ENCODE measurements around the gene CCDC197.

Gene CCDC197

DNA sequence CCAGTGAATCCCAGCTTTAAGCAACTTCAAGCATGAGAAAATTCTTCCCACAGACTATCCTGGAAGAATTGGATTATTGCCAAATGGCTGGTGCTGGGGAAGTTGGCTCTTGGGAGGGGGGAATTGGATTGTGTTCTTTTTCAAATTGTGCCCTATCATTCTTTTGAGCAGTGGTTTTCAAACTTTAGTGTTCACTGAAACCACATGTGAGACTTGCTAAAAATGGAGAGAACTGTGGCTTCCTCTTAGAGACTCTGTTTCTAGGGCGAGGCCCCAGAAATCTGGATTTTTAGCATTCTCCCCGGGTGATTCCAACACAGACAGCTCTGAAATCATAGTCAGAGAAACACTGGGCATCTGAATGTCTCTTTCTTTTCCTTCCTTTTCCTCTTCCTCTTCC is 14.7 kb downstream of the CCDC197 start:
- TF ChIP-seq, protein P1, sequence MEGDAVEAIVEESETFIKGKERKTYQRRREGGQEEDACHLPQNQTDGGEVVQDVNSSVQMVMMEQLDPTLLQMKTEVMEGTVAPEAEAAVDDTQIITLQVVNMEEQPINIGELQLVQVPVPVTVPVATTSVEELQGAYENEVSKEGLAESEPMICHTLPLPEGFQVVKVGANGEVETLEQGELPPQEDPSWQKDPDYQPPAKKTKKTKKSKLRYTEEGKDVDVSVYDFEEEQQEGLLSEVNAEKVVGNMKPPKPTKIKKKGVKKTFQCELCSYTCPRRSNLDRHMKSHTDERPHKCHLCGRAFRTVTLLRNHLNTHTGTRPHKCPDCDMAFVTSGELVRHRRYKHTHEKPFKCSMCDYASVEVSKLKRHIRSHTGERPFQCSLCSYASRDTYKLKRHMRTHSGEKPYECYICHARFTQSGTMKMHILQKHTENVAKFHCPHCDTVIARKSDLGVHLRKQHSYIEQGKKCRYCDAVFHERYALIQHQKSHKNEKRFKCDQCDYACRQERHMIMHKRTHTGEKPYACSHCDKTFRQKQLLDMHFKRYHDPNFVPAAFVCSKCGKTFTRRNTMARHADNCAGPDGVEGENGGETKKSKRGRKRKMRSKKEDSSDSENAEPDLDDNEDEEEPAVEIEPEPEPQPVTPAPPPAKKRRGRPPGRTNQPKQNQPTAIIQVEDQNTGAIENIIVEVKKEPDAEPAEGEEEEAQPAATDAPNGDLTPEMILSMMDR (IDR thresholded peaks at IDR 0.05; ENCODE audit: low read depth, low read length), result no peak
- TF ChIP-seq MYC (IDR thresholded peaks at IDR 0.05; ENCODE audit: low read depth, low read length) (no peak), POLR2A (IDR thresholded peaks at IDR 0.05; ENCODE audit: extremely low read depth, insufficient read length) (no peak)
- TF ChIP-seq, protein P2, sequence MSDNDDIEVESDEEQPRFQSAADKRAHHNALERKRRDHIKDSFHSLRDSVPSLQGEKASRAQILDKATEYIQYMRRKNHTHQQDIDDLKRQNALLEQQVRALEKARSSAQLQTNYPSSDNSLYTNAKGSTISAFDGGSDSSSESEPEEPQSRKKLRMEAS (IDR thresholded peaks at IDR 0.05; ENCODE audit: low read depth, low read length), result no peak
- no peak for DNase-seq (ENCODE audit: low read depth)

DNA sequence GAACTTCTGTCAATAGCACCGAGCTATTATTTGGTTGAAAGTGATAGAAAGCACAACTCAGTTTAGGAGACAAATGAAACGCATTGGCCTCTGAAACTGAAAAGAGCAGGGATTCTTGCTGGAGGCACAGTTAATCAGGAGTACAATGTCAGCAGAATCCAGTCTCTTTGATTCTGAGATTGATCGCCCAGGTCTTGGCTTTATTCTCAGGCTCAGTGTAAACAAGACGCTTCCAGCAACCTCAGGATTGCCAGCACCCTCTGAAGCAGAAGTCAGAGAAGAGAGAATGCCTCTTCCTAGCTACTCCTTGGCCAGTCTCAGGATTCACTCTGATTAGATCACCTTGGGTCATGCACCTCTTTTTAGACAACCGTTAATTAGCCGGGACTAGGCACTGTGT is 17.3 kb downstream of the CCDC197 start:
- TF ChIP-seq POLR2A (IDR thresholded peaks at IDR 0.05; ENCODE audit: extremely low read depth, insufficient read length), result no peak
- TF ChIP-seq, protein P2 (IDR thresholded peaks at IDR 0.05; ENCODE audit: low read depth, low read length), result no peak
- TF ChIP-seq, protein P1 (IDR thresholded peaks at IDR 0.05; ENCODE audit: low read depth, low read length), result no peak
- no peak for TF ChIP-seq MYC (IDR thresholded peaks at IDR 0.05; ENCODE audit: low read depth, low read length)
- no peak overlapping the region for H3K4me3 ChIP-seq (ENCODE audit: low read depth, low read length)
- no peak for DNase-seq (ENCODE audit: low read depth)

More for the DNA sequence above, 14.7 kb downstream of the CCDC197 start:
- no peak overlapping the region for H3K4me3 ChIP-seq (ENCODE audit: low read depth, low read length)

DNA sequence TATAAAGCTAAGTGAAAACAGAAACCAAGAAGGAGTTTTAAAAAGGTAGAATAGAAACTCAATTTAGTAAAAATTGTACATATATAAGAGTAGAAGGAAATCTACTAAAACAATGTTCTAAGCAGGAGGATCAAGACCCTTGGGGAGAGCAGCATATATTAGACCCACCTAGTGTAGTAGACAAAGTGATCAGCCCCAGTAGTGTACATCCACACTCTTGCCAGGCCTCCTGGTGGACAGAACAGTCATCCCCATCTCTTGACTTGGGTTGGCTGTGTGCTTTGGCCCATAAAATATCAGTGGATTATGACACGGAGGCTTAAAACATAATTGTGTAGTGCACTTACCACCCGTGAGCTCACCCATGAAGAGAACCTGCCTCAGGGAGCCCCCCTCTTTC is 18.1 kb downstream of the CCDC197 start:
- DNase-seq (ENCODE audit: low read depth), result no peak
- TF ChIP-seq, protein P1 (IDR thresholded peaks at IDR 0.05; ENCODE audit: low read depth, low read length), result no peak
- no peak for TF ChIP-seq POLR2A (IDR thresholded peaks at IDR 0.05; ENCODE audit: extremely low read depth, insufficient read length)
- TF ChIP-seq, protein P2 (IDR thresholded peaks at IDR 0.05; ENCODE audit: low read depth, low read length), result no peak
- no peak for TF ChIP-seq MYC (IDR thresholded peaks at IDR 0.05; ENCODE audit: low read depth, low read length)
- no peak overlapping the region for H3K4me3 ChIP-seq (ENCODE audit: low read depth, low read length)

DNA sequence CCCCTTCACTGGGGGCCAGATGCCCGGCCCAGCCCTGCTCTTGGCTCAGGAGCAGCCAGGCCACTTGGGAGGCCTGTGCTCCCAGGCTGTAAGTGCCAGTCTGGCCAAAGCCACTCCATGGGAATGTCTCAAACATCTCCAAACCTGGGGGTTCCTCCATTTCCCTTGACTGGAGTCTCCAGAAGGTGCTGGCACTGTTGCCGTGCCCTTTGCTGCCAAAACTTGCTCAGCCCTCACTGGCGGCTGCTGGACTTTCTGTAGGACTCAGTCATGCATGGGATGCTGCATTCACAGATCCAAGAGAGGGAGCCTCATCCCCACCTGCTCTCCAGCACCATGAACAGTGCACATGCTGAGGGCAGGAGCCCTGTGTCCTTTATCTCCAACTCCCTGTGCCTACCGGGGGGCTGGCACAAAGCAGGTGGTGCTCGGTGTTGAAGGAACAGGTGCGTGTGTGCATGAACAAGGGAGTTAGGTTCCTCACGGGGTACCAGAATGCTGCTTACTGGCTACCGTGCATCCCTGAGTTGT is 19.4 kb downstream of the CCDC197 start:
- no peak for DNase-seq (ENCODE audit: low read depth)
- H3K4me3 ChIP-seq (ENCODE audit: low read depth, low read length), result no peak overlapping the region
- TF ChIP-seq, protein P2 (IDR thresholded peaks at IDR 0.05; ENCODE audit: low read depth, low read length), result no peak
- TF ChIP-seq POLR2A (IDR thresholded peaks at IDR 0.05; ENCODE audit: extremely low read depth, insufficient read length) (no peak), MYC (IDR thresholded peaks at IDR 0.05; ENCODE audit: low read depth, low read length) (no peak)
- TF ChIP-seq, protein P1 (IDR thresholded peaks at IDR 0.05; ENCODE audit: low read depth, low read length), result no peak

DNA sequence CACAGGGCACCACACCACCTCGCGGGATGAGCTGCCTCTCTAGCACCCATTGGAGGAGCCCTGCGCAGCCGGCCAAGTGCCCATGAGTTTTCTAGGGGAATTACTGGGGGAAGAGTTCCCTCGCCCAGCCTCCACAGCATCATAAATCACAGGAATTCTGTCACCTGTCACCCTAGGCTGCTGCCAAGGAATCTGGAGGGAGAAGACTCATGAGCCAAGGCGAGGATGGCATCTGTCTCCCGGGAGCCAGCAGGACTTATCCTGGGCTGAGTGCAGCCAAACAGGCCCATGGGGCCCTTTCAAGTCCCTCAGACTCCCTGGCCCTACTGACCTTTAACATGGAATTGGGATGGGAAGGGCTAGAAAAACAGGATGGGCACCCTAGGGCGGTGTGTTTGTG is 21.2 kb downstream of the CCDC197 start:
- TF ChIP-seq POLR2A (IDR thresholded peaks at IDR 0.05; ENCODE audit: extremely low read depth, insufficient read length) (no peak), MYC (IDR thresholded peaks at IDR 0.05; ENCODE audit: low read depth, low read length) (no peak)
- TF ChIP-seq, protein P2 (IDR thresholded peaks at IDR 0.05; ENCODE audit: low read depth, low read length), result no peak
- TF ChIP-seq, protein P1 (IDR thresholded peaks at IDR 0.05; ENCODE audit: low read depth, low read length), result no peak
- no peak for DNase-seq (ENCODE audit: low read depth)
- H3K4me3 ChIP-seq (ENCODE audit: low read depth, low read length), result no peak overlapping the region
